ENCODE measurements around the gene ZNF541.

ZNF541 gene

DNA sequence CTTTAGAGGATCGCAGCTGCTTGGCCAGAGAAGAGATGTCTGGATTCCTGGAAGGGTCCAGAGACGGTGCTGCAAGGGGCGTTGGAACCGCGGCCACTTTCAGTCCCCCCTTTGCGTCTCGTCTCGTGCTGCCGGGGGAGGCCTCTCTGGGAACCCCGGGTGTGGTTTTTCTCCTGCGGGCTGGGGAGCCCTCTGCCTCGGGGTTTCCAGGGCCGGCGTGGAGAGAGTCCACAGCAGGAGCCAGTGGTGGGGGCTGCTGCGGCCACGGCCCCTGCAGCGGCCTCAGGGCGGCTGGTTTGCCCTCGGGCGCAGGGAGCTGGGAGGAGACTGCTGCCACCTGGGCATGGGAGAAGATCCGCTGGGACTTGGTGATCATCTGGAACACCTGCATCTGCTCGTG is 28.5 kb downstream of the ZNF541 start:
- no peak for DNase-seq

DNA sequence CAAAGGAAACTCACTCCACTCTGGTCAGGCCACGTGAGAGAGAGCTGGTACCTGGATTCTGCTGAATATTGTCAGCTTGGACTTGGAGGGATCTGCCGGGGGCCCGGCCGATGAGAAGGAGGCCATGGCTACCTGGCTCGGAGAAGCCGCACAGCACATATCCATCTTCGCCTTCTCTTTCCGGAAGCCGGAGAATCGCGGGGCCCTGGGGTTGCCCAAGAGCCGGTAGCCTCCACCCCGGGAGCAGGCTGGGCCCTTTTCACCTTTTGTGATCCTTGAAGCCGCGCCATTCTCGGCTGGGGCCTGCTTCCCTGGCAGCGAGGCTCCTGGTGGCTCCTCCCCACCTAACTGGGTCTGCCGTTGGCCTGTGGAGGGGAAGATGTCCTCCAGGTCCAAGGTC is 28.9 kb downstream of the ZNF541 start:
- DNase-seq, result no peak

DNA sequence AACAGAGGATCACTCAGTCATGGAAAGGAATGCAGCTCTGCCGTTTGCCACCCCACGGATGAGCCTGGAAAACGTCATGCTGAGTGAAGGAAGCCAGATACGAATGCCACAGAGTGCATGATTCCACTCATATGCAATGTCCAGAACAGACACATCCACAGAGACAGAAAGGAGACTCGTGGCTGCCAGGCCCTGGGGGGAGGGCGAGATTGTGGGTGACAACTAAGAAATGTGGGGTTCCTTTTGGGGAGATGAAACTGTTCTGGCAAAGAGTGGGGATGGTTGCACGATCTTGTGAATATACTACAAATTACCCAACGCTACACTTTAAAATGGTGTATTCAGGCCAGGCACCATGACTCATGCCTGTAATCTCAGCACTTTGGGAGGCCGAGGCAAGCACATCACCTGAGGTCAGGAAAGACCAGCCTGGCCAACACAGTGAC is 30.9 kb downstream of the ZNF541 start:
- peak; percentile 49 for DNase-seq

DNA sequence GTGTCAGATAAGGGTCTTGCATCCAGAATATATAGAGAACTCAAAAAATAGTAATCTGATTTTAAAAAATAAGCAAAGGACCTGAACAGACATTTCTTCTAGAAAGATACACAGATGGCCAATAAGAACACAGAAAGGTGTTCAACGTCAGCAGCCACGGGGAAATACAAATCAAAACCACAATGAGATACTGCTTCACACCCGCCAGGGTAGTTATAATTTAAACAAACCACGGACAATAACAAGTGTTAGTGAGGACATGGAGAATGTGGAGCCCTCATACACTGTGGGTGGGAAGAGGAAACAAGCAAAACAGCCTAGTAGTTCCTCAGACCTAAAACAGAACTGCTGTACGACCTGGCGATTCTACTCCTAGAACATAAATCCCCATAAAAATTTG is 31.4 kb downstream of the ZNF541 start:
- DNase-seq, result no peak

DNA sequence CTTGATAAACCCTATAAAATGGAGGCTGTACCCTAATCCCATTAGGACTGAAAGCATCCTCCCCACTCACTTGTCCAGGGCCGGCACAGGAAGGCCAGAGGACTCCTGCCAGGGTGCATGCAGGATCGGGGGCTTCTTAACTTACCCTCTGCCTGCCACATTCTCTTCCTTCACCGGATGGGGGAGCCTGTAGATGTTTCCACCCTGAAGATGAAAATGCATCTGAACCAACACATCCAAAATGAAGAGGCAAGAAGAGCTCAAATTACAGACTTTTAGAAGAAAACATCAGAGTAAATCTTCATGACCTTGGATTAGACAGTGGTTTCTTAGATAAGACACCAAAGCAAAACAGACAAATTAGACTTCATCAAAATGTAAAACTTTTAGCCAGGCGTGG is 32.2 kb downstream of the ZNF541 start:
- peak; percentile 46 for DNase-seq

DNA sequence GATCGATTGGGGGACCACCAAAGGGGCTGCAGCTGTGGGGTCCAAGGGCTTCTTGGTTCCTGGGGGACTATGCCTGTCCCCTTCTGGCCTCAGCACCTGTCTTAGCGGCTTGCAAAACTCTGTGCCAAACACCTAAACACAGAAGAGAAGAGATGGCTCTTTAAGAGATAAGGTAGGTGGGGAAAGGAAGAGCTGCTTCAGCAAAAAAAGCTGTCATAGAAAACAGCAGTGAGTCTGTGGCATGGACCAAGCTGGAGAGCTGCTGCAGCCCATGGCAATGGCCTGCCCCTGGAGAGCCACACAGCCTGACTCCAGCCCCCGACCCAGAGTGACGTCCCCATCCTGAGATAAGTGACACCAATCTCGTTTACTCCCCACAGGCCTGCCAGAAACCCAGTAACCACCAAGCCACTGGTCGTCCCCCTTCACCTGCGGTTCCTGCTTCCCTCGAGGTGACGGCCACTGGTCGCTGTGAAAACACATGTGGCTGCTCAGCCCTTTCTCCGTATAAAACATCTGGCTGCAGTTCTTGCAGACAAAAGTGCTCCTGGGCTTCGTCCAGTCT is 33.1 kb downstream of the ZNF541 start:
- DNase-seq, result no peak

GRCh38 chr19:47538812-47539211 is 34.1 kb downstream of the ZNF541 start:
- DNase-seq, result no peak

GRCh38 chr19:47537493-47537892 is 35.5 kb downstream of the ZNF541 start:
- no peak for DNase-seq

DNA sequence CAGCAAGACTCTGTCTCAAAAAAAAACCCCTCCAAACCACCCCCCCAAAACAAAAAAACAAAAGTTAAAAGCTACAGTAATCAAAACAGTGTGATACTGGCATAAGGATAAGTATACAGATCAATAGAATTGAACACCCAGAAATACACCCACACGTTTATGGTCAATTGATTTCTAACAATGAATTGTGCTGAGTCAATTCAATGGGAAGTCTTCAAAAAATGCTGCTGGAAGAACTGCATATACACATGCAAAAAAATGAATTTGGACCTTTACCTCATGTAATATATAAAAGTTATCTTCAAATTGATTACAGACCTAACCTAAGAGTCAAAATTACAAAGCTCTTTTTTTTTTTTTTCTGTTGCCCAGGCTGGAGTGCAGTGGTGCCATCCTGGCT is 38.3 kb downstream of the ZNF541 start:
- no peak for DNase-seq

DNA sequence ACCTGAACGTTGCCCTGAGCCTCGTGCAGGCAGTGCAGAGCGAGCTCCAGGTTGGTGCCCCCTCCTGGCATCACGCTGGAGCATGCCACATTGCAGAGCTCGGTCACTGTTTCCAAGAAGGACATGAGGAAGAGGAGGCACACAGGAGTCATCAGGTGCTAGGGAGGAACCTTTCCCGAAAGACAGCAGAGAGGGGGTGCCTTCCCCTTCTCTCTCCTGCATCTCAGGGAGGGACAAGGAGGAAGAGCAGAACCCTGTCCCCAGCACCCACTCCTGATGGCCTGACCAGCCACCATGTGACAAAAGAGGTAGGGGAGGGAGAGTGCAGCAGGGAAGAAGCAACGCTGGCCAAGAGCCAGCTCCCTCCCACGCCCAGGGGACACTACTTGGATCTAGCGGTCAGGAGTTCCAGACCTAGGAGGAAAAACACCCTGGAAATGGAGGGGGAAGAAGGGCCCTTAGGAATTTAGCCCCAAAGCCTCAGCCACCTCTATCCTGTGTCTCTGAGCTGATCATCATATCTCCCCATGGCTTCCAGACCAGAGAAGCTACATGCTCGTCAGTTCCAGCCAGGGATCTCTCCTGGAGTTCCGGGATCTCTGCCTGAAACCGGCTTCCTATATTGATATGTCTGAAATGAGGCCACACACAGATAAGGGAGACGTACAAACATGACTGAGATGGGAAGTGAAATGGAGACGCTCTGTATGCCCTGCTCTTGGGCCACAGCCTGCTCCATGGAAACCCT is 41.1 kb downstream of the ZNF541 start:
- no peak for DNase-seq

- DNase-seq, result no peak
Observed at GRCh38 chr19:47529018-47529742, 43.8 kb downstream of the ZNF541 start.

DNA sequence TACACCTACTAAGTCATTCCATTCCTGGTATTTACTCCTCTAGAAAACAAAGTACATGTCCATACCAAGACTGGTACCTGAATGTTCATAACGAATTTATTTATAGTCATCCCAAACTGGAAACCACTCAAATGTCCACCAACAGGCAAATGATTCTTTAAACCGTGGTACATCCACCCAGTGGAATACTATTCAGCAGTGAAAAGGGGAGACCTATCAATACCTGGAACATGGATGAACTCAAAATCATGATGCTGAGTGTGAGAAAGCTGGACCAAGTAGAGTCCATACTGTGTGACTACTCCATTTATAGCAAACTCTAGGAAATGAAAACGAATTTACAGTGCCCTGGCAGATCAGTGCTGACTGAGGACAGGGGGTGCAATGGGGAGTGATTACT is 46.1 kb downstream of the ZNF541 start:
- no peak for DNase-seq

GRCh38 chr19:47523473-47523872 is 49.5 kb downstream of the ZNF541 start:
- DNase-seq, result no peak
